GM21381 (cell line): Measurements from ENCODE around the gene AASS.
"Not testable (repeated sequence)": the region's sequence is repeated elsewhere in the genome, so short reads cannot be mapped to it uniquely, and the experiment has no call there.

Experiments used
- ATAC-seq: cut with Tn5 transposase; IDR thresholded peaks from one replicate; pipeline ENCODE4 v1.9.1; 2021; ENCODE audit warnings: mild to moderate bottlenecking, moderate library complexity; ENCODE audit not compliant: unreplicated experiment

Gene AASS

GRCh38 chr7:122143751-122144711, at the start of gene AASS:
Gene AASS (minus strand): TSS chr7:122144249. CDS start chr7:122133726, 10,523 bp downstream.
- ATAC-seq = peak; percentile 100

DNA sequence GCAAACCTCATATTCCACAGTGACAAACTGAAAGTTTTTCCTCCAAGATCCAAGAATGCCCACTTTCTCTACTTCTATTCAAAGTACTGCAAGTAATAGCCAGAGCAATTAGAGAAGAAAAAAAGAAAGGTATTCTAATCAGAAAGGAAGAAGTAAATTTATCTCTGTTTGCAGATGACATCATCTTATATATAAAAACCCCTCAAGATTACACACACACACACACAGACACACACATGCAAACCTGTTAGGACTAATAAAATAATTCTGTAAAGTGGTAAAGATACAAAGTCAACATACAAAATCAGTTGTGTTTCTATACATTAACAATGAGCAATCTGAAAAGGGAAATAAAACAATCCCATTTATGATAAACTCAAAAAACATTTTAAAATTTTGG, 44.7 kb upstream of the AASS start:
- no peak for ATAC-seq

DNA sequence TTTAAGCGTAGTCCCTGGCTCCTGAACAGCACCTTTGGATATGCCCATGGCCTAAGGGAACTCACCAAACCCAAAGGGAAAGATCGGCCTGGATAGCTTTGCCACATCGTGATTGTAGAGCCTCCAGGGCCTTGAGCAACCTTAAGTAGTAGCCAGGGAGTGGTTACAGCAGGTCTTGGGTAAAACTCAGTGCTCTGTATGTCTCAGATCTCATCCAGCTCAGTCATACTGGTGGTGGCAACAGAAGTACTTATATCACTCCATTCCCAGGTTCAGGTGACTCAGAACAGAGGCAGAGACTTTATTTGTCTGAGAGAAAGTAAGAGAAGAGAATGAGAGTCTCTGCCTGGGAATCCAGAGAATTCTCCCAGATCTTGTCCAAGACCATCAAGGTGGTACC, 39.1 kb upstream of the AASS start:
- ATAC-seq = no peak

GRCh38 chr7:122182081-122182480, 38.0 kb upstream of the AASS start:
- no peak for ATAC-seq

GRCh38 chr7:122172144-122172543, 28.1 kb upstream of the AASS start:
- ATAC-seq = not testable (repeated sequence)

DNA sequence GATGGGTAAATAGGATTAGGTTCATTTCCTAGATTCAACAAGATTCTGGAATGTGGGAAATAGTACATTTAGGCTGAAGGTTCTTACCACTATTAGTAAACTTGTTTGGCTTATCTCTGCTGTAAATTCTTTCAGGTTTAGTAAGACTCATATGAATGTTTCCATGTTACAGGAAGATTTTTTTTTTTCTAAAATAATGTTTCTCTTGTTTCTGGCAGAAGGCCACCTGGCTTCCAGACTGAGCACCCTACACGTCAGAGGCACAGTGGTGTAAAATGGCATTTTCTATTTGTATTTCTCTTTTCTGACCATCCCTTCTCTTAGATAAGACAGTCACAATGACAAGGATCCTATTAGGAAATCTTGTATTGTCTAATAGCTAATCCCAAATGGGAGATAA, 22.7 kb upstream of the AASS start:
- no peak for ATAC-seq

GRCh38 chr7:122166275-122166674, 22.2 kb upstream of the AASS start:
- ATAC-seq = no peak

DNA sequence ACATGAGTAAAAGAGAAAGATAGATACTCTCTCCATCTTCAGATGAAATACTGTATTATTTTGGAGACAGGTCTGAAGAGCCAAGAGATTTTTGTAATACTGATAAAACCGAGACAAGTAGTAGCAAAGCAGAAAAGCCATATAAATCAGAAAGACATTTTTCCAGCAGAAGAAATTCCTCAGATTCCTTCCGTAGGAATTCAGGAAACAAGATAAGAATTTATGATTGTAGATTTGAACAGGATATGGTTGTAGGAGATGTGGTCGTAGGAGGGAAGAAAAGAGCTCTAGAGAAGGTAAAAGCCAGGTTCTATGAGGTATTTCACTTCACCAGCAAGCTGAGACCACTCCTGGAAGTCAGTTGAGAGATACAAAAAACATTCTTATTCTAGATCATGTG, 17.6 kb upstream of the AASS start:
- ATAC-seq = no peak

GRCh38 chr7:122155566-122155965, 11.5 kb upstream of the AASS start:
- ATAC-seq = no peak

DNA sequence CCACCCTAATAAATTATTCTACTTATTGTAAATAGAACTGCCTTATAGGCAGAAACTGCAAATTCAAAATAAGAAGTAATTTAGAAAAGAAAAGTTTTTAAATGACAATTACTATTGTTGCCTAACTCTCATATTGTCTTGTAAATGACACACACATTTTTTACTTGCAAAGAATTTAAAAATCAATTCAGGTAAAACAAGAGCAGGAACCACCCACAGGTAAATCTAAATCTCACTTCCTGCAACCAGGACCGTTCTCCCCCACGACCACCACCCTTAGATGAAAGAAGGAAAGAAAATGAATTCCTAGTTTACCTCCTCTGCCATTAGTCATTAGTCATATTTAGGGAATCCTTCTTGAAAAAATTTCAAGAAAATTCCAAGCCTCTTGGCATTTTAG, 4.8 kb upstream of the AASS start:
- no peak for ATAC-seq

- ATAC-seq = no peak
These were observed 4.0 kb upstream of the AASS start for GRCh38 chr7:122148081-122148480.

DNA sequence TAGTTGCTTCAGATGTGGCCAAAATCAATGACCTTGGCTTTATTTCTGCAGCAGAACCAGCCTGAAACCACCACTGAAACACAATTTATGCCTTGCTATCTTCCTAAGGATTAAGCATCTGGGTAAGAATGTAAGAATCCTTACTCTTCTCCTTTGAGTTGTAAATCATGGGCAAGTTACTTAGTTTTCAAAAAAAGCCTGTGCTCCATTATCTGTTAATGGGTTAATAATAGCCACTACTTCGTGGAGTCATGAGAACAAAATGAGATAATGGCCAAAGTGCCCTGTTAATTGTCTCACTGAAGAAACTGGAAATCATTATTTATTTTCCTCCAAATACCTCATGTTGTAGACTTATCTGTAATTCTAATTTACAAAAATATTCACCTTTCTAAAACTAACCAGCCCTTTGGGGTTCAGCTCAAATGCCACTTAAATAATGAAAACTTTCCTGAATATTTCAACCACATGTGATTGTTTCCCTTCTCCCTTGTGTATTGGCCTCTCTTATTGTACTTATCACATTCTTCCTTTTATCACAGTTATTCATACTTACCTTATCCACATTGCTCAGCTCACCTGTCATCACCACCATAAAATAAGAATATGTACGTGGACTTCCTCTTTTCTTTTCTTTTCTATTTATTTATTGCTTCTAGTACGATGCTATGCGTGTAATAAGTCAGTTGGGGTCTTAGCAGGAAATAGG, 2.0 kb upstream of the AASS start:
- no peak for ATAC-seq

- ATAC-seq = no peak
These were observed 686 bp downstream of the AASS start for GRCh38 chr7:122143376-122143750.

DNA sequence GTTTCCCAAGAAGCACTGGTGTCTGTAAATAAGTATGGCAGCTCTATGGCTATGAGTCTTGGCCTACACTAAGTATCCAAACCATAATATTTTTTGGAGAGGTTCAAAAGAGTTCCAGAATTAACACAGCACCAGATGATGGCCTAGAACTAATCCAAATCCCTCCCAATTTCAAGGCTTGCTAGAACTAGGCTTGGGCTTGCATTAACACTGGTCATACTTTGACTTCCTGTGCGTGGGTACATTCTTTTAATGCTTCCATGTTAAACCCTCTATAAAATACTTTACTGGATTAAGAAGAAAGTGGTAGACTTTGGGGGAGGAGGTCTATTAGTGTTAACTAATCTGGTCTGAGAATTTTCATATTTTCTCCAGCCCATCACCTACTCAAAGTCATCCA, 3.1 kb downstream of the AASS start:
- no peak for ATAC-seq

- ATAC-seq = no peak
These were observed 6.6 kb downstream of the AASS start for GRCh38 chr7:122137251-122138077.

DNA sequence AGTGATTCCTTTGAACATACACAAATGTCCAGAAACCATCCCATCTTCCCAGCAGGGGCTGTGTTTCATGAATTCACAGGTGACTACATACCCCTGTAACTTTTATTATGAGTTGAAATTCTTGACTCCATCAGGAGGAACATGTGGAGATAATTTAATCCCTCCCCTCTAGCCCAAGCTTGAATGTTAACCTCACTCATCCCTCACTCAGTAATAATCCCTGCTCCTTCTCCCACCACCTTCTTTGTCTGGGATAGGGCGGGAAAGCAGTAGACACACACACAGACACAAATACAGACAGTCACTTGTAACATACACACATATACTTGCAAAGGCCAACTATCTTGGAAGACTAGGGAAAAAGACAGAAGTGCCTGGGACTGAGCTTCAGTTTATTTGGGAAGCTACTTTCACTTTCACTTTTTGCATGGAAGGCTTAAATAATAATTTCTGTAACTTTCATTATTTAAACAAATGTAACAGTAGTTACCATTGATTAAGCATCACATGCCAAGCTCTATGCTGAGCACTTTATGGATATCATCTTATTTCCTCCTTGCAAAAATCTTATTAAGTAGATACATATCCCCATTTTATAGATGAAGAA, 7.3 kb downstream of the AASS start:
- no peak for ATAC-seq

GRCh38 chr7:122136078-122136477, 8.0 kb downstream of the AASS start:
- ATAC-seq = no peak

DNA sequence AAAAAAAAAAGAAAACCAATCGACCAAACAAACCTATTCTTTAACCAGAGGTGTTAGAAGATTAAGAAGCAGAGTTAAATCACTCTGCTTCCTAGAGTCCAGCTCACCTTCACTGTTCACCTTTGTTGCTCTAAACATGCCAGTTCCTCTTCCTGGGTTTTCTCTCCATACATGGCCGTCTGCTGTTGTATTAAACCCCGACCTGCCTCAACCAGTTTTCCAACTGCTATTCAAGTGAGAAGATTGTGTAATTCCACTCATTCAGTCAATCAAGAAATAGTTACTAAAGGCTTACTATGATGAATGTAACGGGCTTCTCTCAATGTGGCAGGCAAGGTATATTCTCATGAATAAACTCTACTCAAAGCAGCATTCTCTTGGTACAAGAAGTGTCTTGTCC, 8.8 kb downstream of the AASS start:
- ATAC-seq = no peak

DNA sequence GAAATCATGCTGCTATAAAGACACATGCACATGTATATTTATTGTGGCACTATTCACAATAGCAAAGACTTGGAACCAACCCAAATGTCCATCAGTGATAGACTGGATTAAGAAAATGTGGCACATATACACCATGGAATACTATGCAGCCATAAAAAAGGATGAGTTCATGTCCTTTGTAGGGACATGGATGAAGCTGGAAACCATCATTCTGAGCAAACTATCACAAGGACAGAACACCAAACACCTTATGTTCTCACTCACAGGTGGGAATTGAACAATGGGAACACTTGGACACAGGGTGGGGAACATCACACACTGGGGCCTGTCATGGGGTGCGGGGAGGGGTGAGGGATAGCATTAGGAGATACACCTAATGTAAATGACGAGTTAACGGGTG, 9.3 kb downstream of the AASS start:
- not testable (repeated sequence) for ATAC-seq

DNA sequence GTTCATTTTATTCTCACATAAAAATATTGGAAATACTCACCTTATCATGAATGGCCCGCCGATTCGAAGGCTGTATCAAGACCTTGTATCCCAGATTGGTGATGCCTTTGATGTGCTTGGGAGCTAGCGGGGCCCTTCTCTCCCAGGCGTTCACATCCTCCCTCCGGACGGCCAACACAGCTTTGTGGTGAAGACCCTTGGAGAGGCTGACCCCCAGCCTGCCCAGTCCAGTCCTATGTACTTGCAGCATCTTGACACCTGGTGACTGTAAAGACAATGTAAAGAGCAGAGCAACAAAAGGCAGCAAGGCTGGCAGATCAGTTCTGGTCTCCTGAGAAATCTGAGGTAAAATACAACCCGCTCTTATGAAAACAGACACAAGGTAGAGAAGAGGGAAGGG, 10.6 kb downstream of the AASS start:
- no peak for ATAC-seq

DNA sequence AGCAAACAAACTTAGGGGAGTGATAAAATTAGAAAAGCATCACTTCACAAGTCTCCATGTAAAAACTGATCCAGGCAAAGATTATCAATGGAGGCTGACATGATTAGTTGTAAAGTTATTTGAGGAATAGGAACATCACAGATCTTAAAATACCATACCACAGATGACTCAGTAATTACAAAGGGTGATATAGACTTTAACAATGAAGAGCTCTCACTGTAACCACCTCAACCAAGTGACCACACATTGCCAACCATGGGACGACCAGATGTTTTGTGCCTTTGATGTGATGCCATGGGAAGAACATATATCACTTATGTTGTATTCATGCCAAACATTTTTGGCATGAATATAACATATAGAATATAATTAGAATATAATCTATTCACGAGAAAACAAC, 11.7 kb downstream of the AASS start:
- ATAC-seq = no peak
